Prostate gland (tissue), 2 donors: ENCODE results near the gene GFER. TPM values are rescaled to one million over a fixed set of nuclear protein-coding genes. Genes with fewer than 3 reads are reported as not detected.
A peak's percentile ranks its signal among the peaks of the same experiment; 100 is the strongest.
"Not testable (repeated sequence)": the region's sequence is repeated elsewhere in the genome, so short reads cannot be mapped to it uniquely, and the experiment has no call there.

Experiments used
- DNase-seq: peaks from one replicate; pipeline ENCODE4 v3.0.0-alpha.2; 2019; ENCODE audit warnings: low spot score
- H3K27ac ChIP-seq, 2 donors: fragments of 200-600 bp; sonication (generic); 2 replicates each; pipeline ENCODE4 v1.5.1; 2017 to 2019
- H3K27me3 ChIP-seq: fragments of 200-600 bp; sonication (generic); replicated peaks from 2 replicates; pipeline ENCODE4 v1.5.1; 2019; ENCODE audit not compliant: insufficient read depth
- H3K36me3 ChIP-seq, 2 donors: fragments of 200-600 bp; sonication (generic); 1 replicate in 1 of 2; 2 replicates in 1 of 2; pipeline versions ENCODE4 v1.5.1 to v1.8.1; 2017 to 2019
- H3K4me1 ChIP-seq: fragments of 200-600 bp; sonication (generic); replicated peaks from 2 replicates; pipeline ENCODE4 v1.5.1; 2019
- H3K4me3 ChIP-seq, 2 donors: fragments of 200-600 bp; sonication (generic); 2 replicates each; pipeline ENCODE4 v1.5.1; 2017 to 2019
- H3K9me3 ChIP-seq: fragments of 200-600 bp; sonication (generic); 2 replicates; pipeline ENCODE4 v1.5.1; 2017
- CTCF ChIP-seq, 4 experiments: fragments of 200-600 bp in 2 of 4; fragments of 450-650 bp in 2 of 4; sonication (generic) in 2 of 4; IDR thresholded peaks; 1 replicate in 3 of 4; 2 replicates in 1 of 4; pipeline ENCODE4 v1.5.1; 2016 to 2019; ENCODE audit warnings: antibody characterized with exemption in 4 of 4, mild to moderate bottlenecking in 2 of 4, moderate library complexity in 2 of 4
- POLR2A ChIP-seq: fragments of 450-650 bp; IDR thresholded peaks from one replicate; pipeline ENCODE4 v1.6.1; 2016; ENCODE audit warnings: antibody characterized with exemption, mild to moderate bottlenecking
- POLR2AphosphoS5 ChIP-seq: sonication (generic); formaldehyde crosslinking; IDR thresholded peaks from one replicate; pipeline ENCODE4 v1.6.1; 2017; ENCODE audit warnings: antibody characterized with exemption
- whole genome bisulfite sequencing: methylation state at CpG from one replicate; pipeline ENCODE4 v1.1.5; 2018; 5-methylcytosine and 5-hydroxymethylcytosine counted together
- intact Hi-C: fragments of 100-400 bp; cut with DNase I; formaldehyde crosslinking; loops from one replicate; pipeline ENCODE4 v1.14.2; 2022
- total RNA-seq, 2 donors: library from RNA; depleted of rRNA; stranded (reverse); fragments of >200 nt; gene quantifications; one replicate each; pipeline ENCODE4 v1.1.0, GENCODE V29; 2016

The GFER gene
- 10 to 100 TPM; 21.1 to 26.6 TPM for total RNA-seq

DNA sequence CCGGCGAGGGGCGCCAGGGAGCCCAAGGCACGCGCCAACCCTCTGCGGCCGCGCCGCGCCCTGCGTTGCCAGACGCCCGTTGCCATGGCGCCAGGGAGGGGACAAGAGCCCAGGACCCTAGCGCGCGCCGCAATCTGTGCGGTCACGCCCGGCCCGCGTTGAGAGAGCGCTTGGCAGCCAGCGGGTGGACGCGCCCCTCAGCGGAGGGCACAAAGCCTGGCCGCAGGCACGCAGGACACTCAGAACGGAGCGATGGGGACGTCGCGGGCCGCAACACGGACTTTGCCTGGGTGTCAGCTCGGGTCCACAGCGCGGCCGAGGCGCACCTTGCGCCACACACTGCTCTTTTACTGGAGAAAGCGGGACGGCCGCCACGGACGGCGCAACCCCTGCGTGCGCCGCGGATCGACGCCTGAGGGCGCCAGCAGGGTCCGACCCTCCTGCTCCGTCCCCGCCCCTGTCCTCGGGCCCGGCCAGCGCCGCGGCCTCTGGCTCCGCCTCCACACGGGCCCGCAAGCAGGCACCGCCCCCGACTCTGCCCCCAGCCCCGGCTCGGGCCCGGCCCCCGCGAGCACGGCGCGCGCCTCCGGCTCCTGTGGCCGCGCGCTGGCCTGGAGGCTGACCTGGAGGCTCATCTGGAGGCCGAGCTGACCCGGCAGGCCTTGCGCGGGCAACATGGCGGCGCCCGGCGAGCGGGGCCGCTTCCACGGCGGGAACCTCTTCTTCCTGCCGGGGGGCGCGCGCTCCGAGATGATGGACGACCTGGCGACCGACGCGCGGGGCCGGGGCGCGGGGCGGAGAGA, at the start of gene GFER:
Gene GFER (plus strand): TSS at position 650 of the 803 bp plus-strand sequence. CDS start 26 bp downstream, at position 676.
- H3K4me3 ChIP-seq, result peak within 1 kb of the TSS; percentile 81 to 82
- peaks cover 0 to 10% of the 10 kb centered on the region in 2 donors for H3K36me3 ChIP-seq
- H3K9me3 ChIP-seq, result no peaks in the 10 kb centered on the region
- WGBS, result under 1% methylated on average over 72 of the region's 109 CpGs
- TF ChIP-seq POLR2A, result no peak
- TF ChIP-seq CTCF (IDR thresholded peaks at IDR 0.05), result peak in 2 of 4 experiments; percentile 10 to 27
- no peaks in the 10 kb centered on the region for H3K27me3 ChIP-seq
- H3K27ac ChIP-seq, result peak within 1 kb of the TSS; percentile 70 to 73
- H3K4me1 ChIP-seq, result no peaks in the 10 kb centered on the region
- DNase-seq, result peak; percentile 75
- intact Hi-C loops, result no loop called here

DNA sequence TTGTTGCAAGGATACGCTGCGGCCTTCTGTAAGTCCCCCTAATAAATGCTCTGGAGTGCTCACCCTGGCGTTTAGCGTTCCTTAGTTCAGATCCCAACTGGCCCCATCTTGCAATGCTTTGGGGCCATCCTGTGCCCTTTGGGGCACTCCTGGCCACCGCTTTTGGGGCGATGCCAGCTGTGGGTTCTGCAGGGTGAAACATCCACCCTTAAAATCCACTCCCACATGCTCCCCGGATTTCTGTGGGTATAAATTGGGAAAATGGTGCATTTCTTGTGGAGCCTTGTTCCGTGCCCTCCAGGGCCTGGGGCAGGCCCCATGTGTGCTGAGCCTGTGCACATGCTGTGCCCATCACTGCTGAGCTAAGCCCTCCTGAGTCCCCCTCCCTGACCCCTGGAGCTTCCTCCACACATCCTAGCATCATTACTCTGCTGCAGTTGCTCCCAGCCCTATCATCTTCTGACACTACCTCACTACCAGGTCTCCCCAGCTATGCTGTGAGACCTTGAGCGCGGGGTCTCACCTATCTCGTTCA, 47.0 kb upstream of the GFER start:
- intact Hi-C loops, result no loop called here
- Histone ChIP-seq H3K4me1 (peaks cover 3% of the 10 kb centered on the region), H3K36me3 (peaks cover 3 to 18% of the 10 kb centered on the region in 2 donors), H3K9me3 (no peaks in the 10 kb centered on the region), H3K27ac (no peak overlapping the region), H3K4me3 (no peak overlapping the region), H3K27me3 (no peaks in the 10 kb centered on the region)
- TF ChIP-seq POLR2A (no peak), CTCF (IDR thresholded peaks at IDR 0.05) (no peak), POLR2AphosphoS5 (no peak)
- no peak for DNase-seq
- WGBS, result 95% methylated on average over 11 of the region's 11 CpGs

DNA sequence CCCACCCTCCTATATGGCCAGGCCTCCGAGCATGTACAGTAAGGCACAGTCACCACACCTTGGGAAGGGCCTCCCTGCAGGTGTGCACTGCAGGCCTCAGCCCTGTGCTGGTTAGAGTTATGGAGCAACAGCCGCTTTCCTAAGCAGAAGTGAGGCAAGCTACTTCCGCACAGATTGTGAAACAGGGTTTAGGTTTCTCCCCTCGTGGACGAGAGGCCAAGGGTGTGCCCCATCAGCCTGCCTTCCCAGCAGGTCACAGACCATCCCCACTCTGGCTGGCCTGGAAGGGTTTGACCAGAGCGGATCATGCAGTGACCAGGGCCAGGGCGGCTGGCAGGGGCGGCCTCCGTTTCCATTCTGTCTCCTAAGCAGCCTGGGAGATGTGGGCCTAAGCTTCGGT, 45.7 kb upstream of the GFER start:
- intact Hi-C loops, result no loop called here
- 93% methylated on average over 10 of the region's 10 CpGs for WGBS
- TF ChIP-seq CTCF (IDR thresholded peaks at IDR 0.05), result no peak
- TF ChIP-seq POLR2A, result no peak
- no peak for TF ChIP-seq POLR2AphosphoS5

DNA sequence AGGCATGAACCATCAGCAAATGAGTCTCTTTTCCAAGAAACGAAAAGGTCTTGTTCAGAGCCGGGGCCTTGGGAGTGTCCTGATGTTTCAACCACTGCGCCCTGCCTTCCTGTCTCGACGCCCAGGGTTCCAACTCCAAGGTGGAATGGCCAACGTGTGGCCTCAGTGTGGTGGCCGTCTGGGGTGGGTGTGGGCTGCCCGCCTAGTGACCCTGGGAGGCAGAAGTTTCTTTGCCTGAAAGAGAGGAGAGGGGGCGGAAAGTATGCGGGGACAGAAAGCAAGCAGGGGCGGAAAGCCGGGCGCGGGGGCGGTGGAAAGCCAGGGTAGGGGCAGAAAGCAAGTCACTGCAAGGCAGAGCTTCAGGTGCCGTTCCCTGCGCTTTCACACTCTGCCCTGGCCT, 45.1 kb upstream of the GFER start:
- intact Hi-C loops, result no loop called here
- peaks cover 3 to 18% of the 10 kb centered on the region in 2 donors for H3K36me3 ChIP-seq
- no peak for DNase-seq
- no peak for TF ChIP-seq POLR2AphosphoS5
- no peak for TF ChIP-seq POLR2A
- no peak for TF ChIP-seq CTCF (IDR thresholded peaks at IDR 0.05)
- H3K27me3 ChIP-seq, result no peaks in the 10 kb centered on the region
- H3K9me3 ChIP-seq, result no peaks in the 10 kb centered on the region
- no peak overlapping the region for H3K4me3 ChIP-seq
- peaks cover 9% of the 10 kb centered on the region for H3K4me1 ChIP-seq
- no peak overlapping the region for H3K27ac ChIP-seq
- 88% methylated on average over 17 of the region's 17 CpGs for whole genome bisulfite sequencing

More for the DNA sequence above, 45.7 kb upstream of the GFER start:
- Histone ChIP-seq H3K27ac (no peak overlapping the region), H3K27me3 (no peaks in the 10 kb centered on the region), H3K36me3 (peaks cover 3 to 18% of the 10 kb centered on the region in 2 donors), H3K4me1 (peaks cover 9% of the 10 kb centered on the region), H3K4me3 (no peak overlapping the region), H3K9me3 (no peaks in the 10 kb centered on the region)
- DNase-seq, result no peak

- H3K9me3 ChIP-seq, H3K4me1 ChIP-seq, H3K27me3 ChIP-seq, DNase-seq, H3K27ac ChIP-seq, H3K4me3 ChIP-seq, intact Hi-C loops: not testable (repeated sequence)
- H3K36me3 ChIP-seq, result peaks cover 3 to 18% of the 10 kb centered on the region in 2 donors
- 89% methylated on average over 8 of the region's 8 CpGs for WGBS
Observed at GRCh38 chr16:1939833-1940232, 44.2 kb upstream of the GFER start.
